Breast epithelium (tissue), 3 donors: ENCODE data around the gene HELLS.
"Not testable (repeated sequence)": the region's sequence is repeated elsewhere in the genome, so short reads cannot be mapped to it uniquely, and the experiment has no call there.

Experiments
- POLR2A ChIP-seq: fragments of 450-650 bp; IDR thresholded peaks from one replicate; pipeline ENCODE4 v1.6.1; 2016; ENCODE audit warnings: antibody characterized with exemption, mild to moderate bottlenecking, moderate library complexity
- POLR2AphosphoS5 ChIP-seq, 3 donors: sonication (generic); formaldehyde crosslinking; IDR thresholded peaks; one replicate each; pipeline ENCODE4 v1.6.1; 2017; ENCODE audit warnings: antibody characterized with exemption in 3 of 3
- TF ChIP-seq, protein P1 (sequence below), 3 donors: fragments of 450-650 bp; IDR thresholded peaks; one replicate each; pipeline ENCODE4 v1.5.1; 2016 to 2017; ENCODE audit warnings: antibody characterized with exemption in 3 of 3, mild to moderate bottlenecking in 3 of 3, moderate library complexity in 3 of 3

- TF ChIP-seq POLR2AphosphoS5 (IDR thresholded peaks at IDR 0.05); POLR2A: not testable (repeated sequence)
- TF ChIP-seq, protein P1, sequence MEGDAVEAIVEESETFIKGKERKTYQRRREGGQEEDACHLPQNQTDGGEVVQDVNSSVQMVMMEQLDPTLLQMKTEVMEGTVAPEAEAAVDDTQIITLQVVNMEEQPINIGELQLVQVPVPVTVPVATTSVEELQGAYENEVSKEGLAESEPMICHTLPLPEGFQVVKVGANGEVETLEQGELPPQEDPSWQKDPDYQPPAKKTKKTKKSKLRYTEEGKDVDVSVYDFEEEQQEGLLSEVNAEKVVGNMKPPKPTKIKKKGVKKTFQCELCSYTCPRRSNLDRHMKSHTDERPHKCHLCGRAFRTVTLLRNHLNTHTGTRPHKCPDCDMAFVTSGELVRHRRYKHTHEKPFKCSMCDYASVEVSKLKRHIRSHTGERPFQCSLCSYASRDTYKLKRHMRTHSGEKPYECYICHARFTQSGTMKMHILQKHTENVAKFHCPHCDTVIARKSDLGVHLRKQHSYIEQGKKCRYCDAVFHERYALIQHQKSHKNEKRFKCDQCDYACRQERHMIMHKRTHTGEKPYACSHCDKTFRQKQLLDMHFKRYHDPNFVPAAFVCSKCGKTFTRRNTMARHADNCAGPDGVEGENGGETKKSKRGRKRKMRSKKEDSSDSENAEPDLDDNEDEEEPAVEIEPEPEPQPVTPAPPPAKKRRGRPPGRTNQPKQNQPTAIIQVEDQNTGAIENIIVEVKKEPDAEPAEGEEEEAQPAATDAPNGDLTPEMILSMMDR (IDR thresholded peaks at IDR 0.05) = not testable (repeated sequence)
These were observed 92.5 kb downstream of the HELLS start for GRCh38 chr10:94638097-94638496.
